Esophagus squamous epithelium (tissue), 5 donors: Measurements from ENCODE around the gene GPC1. TPM values are rescaled to one million over a fixed set of nuclear protein-coding genes. Genes with fewer than 3 reads are reported as not detected.

Experiments
- DNase-seq: peaks from one replicate; lab custom pipeline; 2025; lab: John Stamatoyannopoulos, UW
- H3K27ac ChIP-seq, 4 donors: fragments of 200-600 bp; sonication (generic); one replicate each; pipeline ENCODE4 v1.5.1; 2016 to 2019; ENCODE audit warnings: mild to moderate bottlenecking in 1 of 4
- H3K27me3 ChIP-seq, 4 donors: fragments of 200-600 bp; sonication (generic); 1 replicate in 3 of 4; 2 replicates in 1 of 4; pipeline versions ENCODE4 v1.5.1 to v1.6.0; 2017 to 2021; ENCODE audit warnings: antibody characterized with exemption in 1 of 4
- H3K36me3 ChIP-seq, 3 donors: fragments of 200-600 bp; sonication (generic); one replicate each; pipeline ENCODE4 v1.5.1; 2016 to 2019
- H3K4me1 ChIP-seq, 3 donors: fragments of 200-600 bp; sonication (generic); one replicate each; pipeline ENCODE4 v1.5.1; 2017 to 2019
- H3K4me3 ChIP-seq, 4 donors: fragments of 200-600 bp; sonication (generic); 1 replicate in 3 of 4; 2 replicates in 1 of 4; pipeline ENCODE4 v1.5.1; 2016 to 2019; ENCODE audit warnings: mild to moderate bottlenecking in 2 of 4, moderate library complexity in 1 of 4
- H3K9me3 ChIP-seq, 3 donors: fragments of 200-600 bp; sonication (generic); one replicate each; pipeline ENCODE4 v1.5.1; 2016 to 2019
- CTCF ChIP-seq, 6 experiments: fragments of 450-650 bp in 4 of 6; fragments of 200-600 bp in 2 of 6; sonication (generic) in 2 of 6; IDR thresholded peaks; one replicate each; pipeline ENCODE4 v1.5.1; 2016 to 2019; ENCODE audit warnings: antibody characterized with exemption in 6 of 6, mild to moderate bottlenecking in 4 of 6, moderate library complexity in 4 of 6
- POLR2A ChIP-seq, 4 donors: fragments of 450-650 bp; IDR thresholded peaks; one replicate each; pipeline ENCODE4 v1.6.1; 2017; ENCODE audit warnings: antibody characterized with exemption in 4 of 4, mild to moderate bottlenecking in 4 of 4, moderate library complexity in 3 of 4
- WGBS, 2 donors: methylation state at CpG; one replicate each; pipeline ENCODE4 v1.1.5; 2018; 5-methylcytosine and 5-hydroxymethylcytosine counted together
- intact Hi-C: fragments of 100-400 bp; cut with DNase I; formaldehyde crosslinking; loops from one replicate; pipeline ENCODE4 v1.15.0; 2022
- total RNA-seq, 4 donors: library from RNA; depleted of rRNA; stranded (reverse); fragments of >200 nt; gene quantifications; one replicate each; pipeline ENCODE4 v1.1.0, GENCODE V29; 2016
- donor health status: DM: yes; HTN: yes; CAD: no.

Gene GPC1
- total RNA-seq, 4 donors from 2014 or later = 59.3 to 129 (median 78.6) TPM

GRCh38 chr2:240388471-240389301, 46.8 kb upstream of the GPC1 start:
- TF ChIP-seq POLR2A (IDR thresholded peaks at IDR 0.05) (no peak), CTCF (IDR thresholded peaks at IDR 0.05) (no peak)
- H3K9me3 ChIP-seq = no peaks in the 10 kb centered on the region
- intact Hi-C loops = no loop called here
- H3K27ac ChIP-seq = no peak overlapping the region
- H3K36me3 ChIP-seq = no peaks in the 10 kb centered on the region
- WGBS, 2 donors = 87 to 96% methylated on average over 3 to 12 of the region's 21 CpGs
- no peaks in the 10 kb centered on the region for H3K27me3 ChIP-seq
- H3K4me3 ChIP-seq = no peak overlapping the region
- DNase-seq = no peak
- H3K4me1 ChIP-seq = peaks cover 0 to 15% (median 12%) of the 10 kb centered on the region in 3 donors

- no peaks in the 10 kb centered on the region for H3K36me3 ChIP-seq
- H3K4me3 ChIP-seq = no peak overlapping the region
- H3K27ac ChIP-seq = no peak overlapping the region
- no peaks in the 10 kb centered on the region for H3K9me3 ChIP-seq
- no peaks in the 10 kb centered on the region for H3K27me3 ChIP-seq
- TF ChIP-seq POLR2A (IDR thresholded peaks at IDR 0.05) = no peak
- no peak for TF ChIP-seq CTCF (IDR thresholded peaks at IDR 0.05)
- H3K4me1 ChIP-seq = peaks cover 0 to 14% (median 12%) of the 10 kb centered on the region in 3 donors
- intact Hi-C loops = no loop called here
- 86 to 100% methylated on average over 1 to 4 of the region's 6 CpGs for WGBS, 2 donors
- DNase-seq = no peak
These were observed 46.1 kb upstream of the GPC1 start for GRCh38 chr2:240389302-240389805.

GRCh38 chr2:240390091-240391073, 45.1 kb upstream of the GPC1 start:
- TF ChIP-seq POLR2A (IDR thresholded peaks at IDR 0.05) (no peak), CTCF (IDR thresholded peaks at IDR 0.05) (no peak)
- intact Hi-C loops = no loop called here
- 87 to 90% methylated on average over 2 to 12 of the region's 28 CpGs for WGBS, 2 donors
- no peak for DNase-seq
- H3K27me3 ChIP-seq = no peaks in the 10 kb centered on the region
- H3K4me1 ChIP-seq = peaks cover 0 to 14% (median 12%) of the 10 kb centered on the region in 3 donors
- H3K36me3 ChIP-seq = no peaks in the 10 kb centered on the region
- no peak overlapping the region for H3K27ac ChIP-seq
- H3K4me3 ChIP-seq = no peak overlapping the region
- no peaks in the 10 kb centered on the region for H3K9me3 ChIP-seq

GRCh38 chr2:240391111-240392051, 44.1 kb upstream of the GPC1 start:
- Histone ChIP-seq H3K4me3 (no peak overlapping the region), H3K9me3 (no peaks in the 10 kb centered on the region), H3K36me3 (no peaks in the 10 kb centered on the region), H3K27ac (no peak overlapping the region), H3K27me3 (no peaks in the 10 kb centered on the region), H3K4me1 (peaks cover 9 to 23% (median 20%) of the 10 kb centered on the region in 3 donors)
- TF ChIP-seq CTCF (IDR thresholded peaks at IDR 0.05) (no peak), POLR2A (IDR thresholded peaks at IDR 0.05) (no peak)
- intact Hi-C loops = no loop called here
- DNase-seq = no peak
- 89% methylated on average over 10 to 13 of the region's 25 CpGs for WGBS, 2 donors
